DND-41 (cell line): ENCODE measurements around the gene ABCA12.
A peak's percentile ranks its signal among the peaks of the same experiment; 100 is the strongest.

Experiments
- ATAC-seq: fragments of 200-7000 bp; cut with Tn5 transposase; 3 replicates; pipeline ENCODE4 v1.9.1; 2021; ENCODE audit warnings: low read depth; ENCODE audit not compliant: insufficient read depth
- DNase-seq: peaks from one replicate; pipeline ENCODE4 v3.0.0-alpha.2; 2020
- H2AFZ ChIP-seq: 2 replicates; pipeline ENCODE4 v1.6.0; 2012; ENCODE audit warnings: low read depth, low read length
- H3K27ac ChIP-seq: 2 replicates; pipeline ENCODE4 v1.5.1; 2012; ENCODE audit warnings: low read length, inconsistent platforms
- H3K27me3 ChIP-seq: fragments of 200-600 bp; sonication (generic); 2 replicates; pipeline ENCODE4 v1.6.0; 2012; ENCODE audit warnings: low read length, mild to moderate bottlenecking, inconsistent platforms; ENCODE audit not compliant: insufficient read depth, poor library complexity
- H3K36me3 ChIP-seq: 2 replicates; pipeline ENCODE4 v1.5.1; 2012; ENCODE audit warnings: low read length, inconsistent platforms; ENCODE audit not compliant: insufficient read depth
- H3K4me1 ChIP-seq: 2 replicates; pipeline ENCODE4 v1.5.1; 2012; ENCODE audit warnings: mild to moderate bottlenecking, low read length; ENCODE audit not compliant: insufficient read depth
- H3K4me2 ChIP-seq: 2 replicates; pipeline ENCODE4 v1.6.0; 2012; ENCODE audit warnings: mild to moderate bottlenecking, moderate library complexity, low read length, inconsistent platforms; ENCODE audit not compliant: insufficient read depth
- H3K4me3 ChIP-seq, 2 experiments: fragments of 200-600 bp in 1 of 2; shearing (Covaris generic) in 1 of 2; 2 replicates each; pipeline ENCODE4 v1.5.1; 2012 to 2016; ENCODE audit warnings: inconsistent platforms in 2 of 2, low read length in 2 of 2, mild to moderate bottlenecking in 2 of 2, low read depth in 1 of 2, moderate library complexity in 1 of 2
- H3K79me2 ChIP-seq: 2 replicates; pipeline ENCODE4 v1.6.0; 2012; ENCODE audit warnings: low read length, inconsistent platforms; ENCODE audit not compliant: insufficient read depth
- H3K9ac ChIP-seq: 2 replicates; pipeline ENCODE4 v1.6.0; 2012; ENCODE audit warnings: low read depth, mild to moderate bottlenecking, inconsistent platforms, low read length, moderate library complexity
- H3K9me3 ChIP-seq: 2 replicates; pipeline ENCODE4 v1.5.1; 2012; ENCODE audit warnings: low read length, moderate library complexity, mild to moderate bottlenecking, inconsistent platforms; ENCODE audit not compliant: insufficient read depth, severe bottlenecking
- H4K20me1 ChIP-seq: 2 replicates; pipeline ENCODE4 v1.6.0; 2012; ENCODE audit warnings: low read length; ENCODE audit not compliant: insufficient read depth
- EZH2 ChIP-seq: IDR thresholded peaks from 3 replicates; pipeline ENCODE4 v1.6.1; 2012; ENCODE audit warnings: borderline replicate concordance, low read depth, mild to moderate bottlenecking, moderate library complexity, low read length, inconsistent platforms; ENCODE audit not compliant: severe bottlenecking
- TF ChIP-seq, protein P1 (sequence below): IDR thresholded peaks from 2 replicates; pipeline ENCODE4 v1.5.1; 2012; ENCODE audit warnings: borderline replicate concordance, low read length, moderate library complexity, mild to moderate bottlenecking; ENCODE audit not compliant: poor library complexity, severe bottlenecking; ENCODE audit errors: extremely low read depth

ABCA12 gene

DNA sequence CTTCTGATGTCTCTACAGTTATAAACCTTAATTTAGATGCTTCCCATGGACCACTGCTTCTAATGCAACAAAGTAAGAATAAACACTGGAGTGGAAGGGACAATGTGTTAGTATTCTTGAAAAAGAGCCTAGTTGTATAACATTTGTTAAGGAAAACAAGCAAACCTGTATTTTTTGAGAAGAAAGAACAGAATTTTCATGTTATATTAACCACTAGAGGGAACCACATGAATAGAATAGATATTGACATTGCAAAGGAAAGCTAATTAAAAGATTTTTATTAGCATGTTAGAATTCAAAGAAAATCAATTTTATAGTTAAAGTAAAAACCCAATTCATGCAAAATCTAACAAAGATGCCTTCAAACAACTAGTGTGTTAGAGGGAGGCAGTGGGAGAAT is 177.7 kb downstream of the ABCA12 start:
- Histone ChIP-seq H3K4me3 (no peak overlapping the region), H3K4me2 (no peak overlapping the region), H3K27ac (no peak overlapping the region), H3K9ac (no peak overlapping the region), H3K36me3 (no peaks in the 10 kb centered on the region), H2AFZ (no peak overlapping the region), H3K9me3 (no peaks in the 10 kb centered on the region), H3K79me2 (no peaks in the 10 kb centered on the region), H3K27me3 (no peaks in the 10 kb centered on the region), H3K4me1 (no peaks in the 10 kb centered on the region), H4K20me1 (no peaks in the 10 kb centered on the region)
- TF ChIP-seq, protein P1, sequence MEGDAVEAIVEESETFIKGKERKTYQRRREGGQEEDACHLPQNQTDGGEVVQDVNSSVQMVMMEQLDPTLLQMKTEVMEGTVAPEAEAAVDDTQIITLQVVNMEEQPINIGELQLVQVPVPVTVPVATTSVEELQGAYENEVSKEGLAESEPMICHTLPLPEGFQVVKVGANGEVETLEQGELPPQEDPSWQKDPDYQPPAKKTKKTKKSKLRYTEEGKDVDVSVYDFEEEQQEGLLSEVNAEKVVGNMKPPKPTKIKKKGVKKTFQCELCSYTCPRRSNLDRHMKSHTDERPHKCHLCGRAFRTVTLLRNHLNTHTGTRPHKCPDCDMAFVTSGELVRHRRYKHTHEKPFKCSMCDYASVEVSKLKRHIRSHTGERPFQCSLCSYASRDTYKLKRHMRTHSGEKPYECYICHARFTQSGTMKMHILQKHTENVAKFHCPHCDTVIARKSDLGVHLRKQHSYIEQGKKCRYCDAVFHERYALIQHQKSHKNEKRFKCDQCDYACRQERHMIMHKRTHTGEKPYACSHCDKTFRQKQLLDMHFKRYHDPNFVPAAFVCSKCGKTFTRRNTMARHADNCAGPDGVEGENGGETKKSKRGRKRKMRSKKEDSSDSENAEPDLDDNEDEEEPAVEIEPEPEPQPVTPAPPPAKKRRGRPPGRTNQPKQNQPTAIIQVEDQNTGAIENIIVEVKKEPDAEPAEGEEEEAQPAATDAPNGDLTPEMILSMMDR, result peak; percentile 39
- TF ChIP-seq EZH2, result no peak
- ATAC-seq (no peak), DNase-seq (no peak)

- H3K4me3 ChIP-seq, result no peak overlapping the region
- no peak overlapping the region for H2AFZ ChIP-seq
- no peak for DNase-seq
- no peak overlapping the region for H3K9ac ChIP-seq
- no peak for ATAC-seq
- H3K4me1 ChIP-seq, result no peaks in the 10 kb centered on the region
- H3K27ac ChIP-seq, result no peak overlapping the region
- H3K79me2 ChIP-seq, result no peaks in the 10 kb centered on the region
- no peak for TF ChIP-seq EZH2
- TF ChIP-seq, protein P1, result no peak
- H3K36me3 ChIP-seq, result no peaks in the 10 kb centered on the region
- no peak overlapping the region for H3K4me2 ChIP-seq
- no peaks in the 10 kb centered on the region for H3K9me3 ChIP-seq
- H4K20me1 ChIP-seq, result no peaks in the 10 kb centered on the region
- H3K27me3 ChIP-seq, result no peaks in the 10 kb centered on the region
These were observed 191.5 kb downstream of the ABCA12 start for GRCh38 chr2:214946949-214947348.

DNA sequence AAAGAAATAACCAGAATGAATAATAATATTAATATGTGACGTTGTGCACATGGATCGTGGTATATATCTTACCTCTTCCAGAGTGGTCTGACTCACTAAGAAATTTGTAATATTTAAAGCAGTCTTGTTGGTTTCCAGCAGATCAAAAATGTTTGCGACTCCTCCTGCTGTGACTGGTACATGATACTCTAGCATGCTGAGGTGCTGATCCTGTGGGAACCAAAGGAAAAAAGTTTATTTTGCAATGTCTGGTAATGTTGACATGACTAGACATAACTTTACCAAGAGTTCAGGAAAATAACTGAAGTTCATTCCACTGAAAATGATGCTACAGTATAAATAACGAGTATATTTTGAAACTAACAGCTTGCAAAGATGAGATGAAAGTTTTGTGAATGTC is 204.4 kb downstream of the ABCA12 start:
- DNase-seq (no peak), ATAC-seq (no peak)
- Histone ChIP-seq H3K4me1 (no peaks in the 10 kb centered on the region), H3K4me3 (no peak overlapping the region), H3K27ac (no peak overlapping the region), H3K4me2 (no peak overlapping the region), H3K36me3 (no peaks in the 10 kb centered on the region), H3K79me2 (no peaks in the 10 kb centered on the region), H4K20me1 (no peaks in the 10 kb centered on the region), H2AFZ (no peak overlapping the region), H3K9me3 (no peaks in the 10 kb centered on the region), H3K9ac (no peak overlapping the region), H3K27me3 (no peaks in the 10 kb centered on the region)
- no peak for TF ChIP-seq EZH2
- TF ChIP-seq, protein P1, result no peak

DNA sequence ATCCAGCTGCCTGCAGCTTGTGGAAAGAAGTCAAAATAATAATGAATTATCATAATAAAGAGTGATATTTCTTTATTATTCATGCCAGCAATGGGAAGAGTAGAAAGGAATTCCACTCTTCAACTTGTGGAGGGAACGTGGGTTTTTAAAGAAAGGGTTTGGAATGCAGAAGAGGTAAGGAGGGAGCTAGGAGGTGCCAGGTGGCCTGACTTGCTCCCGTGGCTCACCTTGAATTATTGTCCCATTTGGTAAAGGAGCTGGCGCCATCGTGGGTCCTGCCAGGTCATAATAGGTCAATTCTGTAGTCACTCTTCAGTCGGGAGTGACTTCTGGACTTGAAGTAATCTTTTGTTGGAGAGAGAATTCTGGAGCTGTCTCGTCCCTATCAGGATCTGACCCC is 233.8 kb downstream of the ABCA12 start:
- no peaks in the 10 kb centered on the region for H3K9me3 ChIP-seq
- H3K4me2 ChIP-seq, result no peak overlapping the region
- H3K4me1 ChIP-seq, result no peaks in the 10 kb centered on the region
- no peaks in the 10 kb centered on the region for H3K27me3 ChIP-seq
- no peak for TF ChIP-seq EZH2
- TF ChIP-seq, protein P1, result no peak
- H3K9ac ChIP-seq, result no peak overlapping the region
- H3K79me2 ChIP-seq, result no peaks in the 10 kb centered on the region
- no peak overlapping the region for H2AFZ ChIP-seq
- DNase-seq, result no peak
- no peak overlapping the region for H3K27ac ChIP-seq
- no peak for ATAC-seq
- no peaks in the 10 kb centered on the region for H4K20me1 ChIP-seq
- no peaks in the 10 kb centered on the region for H3K36me3 ChIP-seq
- H3K4me3 ChIP-seq, result no peak overlapping the region
